NB4 (cell line): ENCODE data around the gene HOXB6.

Experiments
- CTCF ChIP-seq: IDR thresholded peaks from one replicate; pipeline ENCODE4 v1.5.1; 2012; ENCODE audit warnings: low read depth, low read length
- MAX ChIP-seq: IDR thresholded peaks from 2 replicates; pipeline ENCODE4 v1.6.1; 2011; ENCODE audit warnings: low read depth, low read length
- POLR2A ChIP-seq: IDR thresholded peaks from 2 replicates; pipeline ENCODE4 v1.6.1; 2011; ENCODE audit warnings: mild to moderate bottlenecking; ENCODE audit not compliant: insufficient read length; ENCODE audit errors: extremely low read depth

DNA sequence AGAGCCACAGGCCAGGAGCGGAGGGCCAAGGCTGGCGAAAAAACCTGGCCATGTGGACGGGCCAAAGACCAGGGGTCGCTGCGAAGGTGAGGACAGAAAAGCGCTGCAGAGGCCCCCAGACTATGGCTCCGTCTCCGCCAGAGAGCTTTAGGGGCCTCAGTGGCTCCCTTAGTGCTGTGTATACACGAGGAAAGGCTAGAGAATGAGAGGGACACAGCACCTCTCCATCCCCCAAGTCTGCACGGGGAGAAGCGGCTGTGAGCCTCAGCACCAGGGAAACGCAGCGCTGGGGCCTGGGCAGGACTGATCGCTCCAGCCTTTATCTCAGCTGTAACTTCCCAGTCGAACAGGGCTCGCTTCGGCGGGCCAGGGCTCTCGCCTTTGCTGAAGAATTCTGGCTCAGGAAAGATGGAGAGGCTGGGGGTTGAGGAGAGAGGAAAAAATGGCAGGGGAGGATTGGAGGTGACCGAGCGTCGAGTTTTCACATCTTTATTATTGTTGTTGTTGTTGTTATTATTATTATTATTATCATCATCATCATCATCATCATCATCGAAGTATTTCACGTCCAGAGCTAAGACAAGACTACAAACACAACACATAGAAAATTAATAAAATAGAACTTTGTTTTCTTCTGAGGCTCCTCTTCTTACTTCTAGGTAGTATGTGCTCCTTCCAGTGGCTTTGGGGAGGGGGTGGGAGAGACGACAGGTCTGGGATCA is 9.3 kb downstream of the HOXB6 start:
- no peak for TF ChIP-seq CTCF
- no peak for TF ChIP-seq POLR2A
- no peak for TF ChIP-seq MAX
